ENCODE data around the gene MST1. TPM values are rescaled to one million over a fixed set of nuclear protein-coding genes. Genes with fewer than 3 reads are reported as not detected.

MST1 gene
- total and polyA plus RNA-seq, 2 donors (not counting 1 experiment from before 2014, with no cell fraction given), result 3.5 to 6.6 TPM

GRCh38 chr3:49717959-49718857 lies 28.9 kb upstream of the MST1 start:
- H3K79me2 ChIP-seq (ENCODE audit: control insufficient read depth, insufficient read depth, low read length), result peaks cover 11% of the 10 kb centered on the region
- no peak overlapping the region for H3K4me2 ChIP-seq (ENCODE audit: extremely low read depth, insufficient read depth, low read length)
- peaks cover 8% of the 10 kb centered on the region for H3K4me1 ChIP-seq (ENCODE audit: control insufficient read depth, extremely low read depth, insufficient read depth, low read length)
- no peaks in the 10 kb centered on the region for H3K27me3 ChIP-seq (ENCODE audit: control insufficient read depth, insufficient read depth, low read length)
- no peak overlapping the region for H3K4me3 ChIP-seq (replicated peaks in 1 of 4; ENCODE audit: control extremely low read depth in 1 of 4, insufficient read depth in 1 of 4, low read depth in 3 of 4, low read length in 4 of 4)
- H3K9me3 ChIP-seq (ENCODE audit: control insufficient read depth, insufficient read depth, low read depth, low read length), result no peaks in the 10 kb centered on the region
- DNase-seq (ENCODE audit: low read depth in 2 of 2), result no peak
- H3K27ac ChIP-seq (ENCODE audit: insufficient read depth, low read length), result no peak overlapping the region
- H3K36me3 ChIP-seq (ENCODE audit: control insufficient read depth, insufficient read depth, low read length), result peaks cover 25% of the 10 kb centered on the region
- H3K9ac ChIP-seq (ENCODE audit: insufficient read depth, low read length), result no peak overlapping the region
- H4K20me1 ChIP-seq (ENCODE audit: control insufficient read depth, extremely low read depth, insufficient read depth, low read length), result no peaks in the 10 kb centered on the region
- TF ChIP-seq EZH2 (IDR thresholded peaks at IDR 0.05; ENCODE audit: low read length, missing control alignments), result no peak
- TF ChIP-seq CTCF (conservative IDR thresholded peaks at IDR 0.05 in 1 of 2, IDR thresholded peaks at IDR 0.05 in 1 of 2; ENCODE audit: low read depth in 1 of 2, low read length in 2 of 2), result no peak
- H2AFZ ChIP-seq (ENCODE audit: low read length), result no peak overlapping the region

- TF ChIP-seq EZH2 (IDR thresholded peaks at IDR 0.05; ENCODE audit: low read length, missing control alignments) (no peak), CTCF (conservative IDR thresholded peaks at IDR 0.05 in 1 of 2, IDR thresholded peaks at IDR 0.05 in 1 of 2; ENCODE audit: low read depth in 1 of 2, low read length in 2 of 2) (no peak)
- H3K27ac ChIP-seq (ENCODE audit: insufficient read depth, low read length), result no peak overlapping the region
- no peaks in the 10 kb centered on the region for H3K27me3 ChIP-seq (ENCODE audit: control insufficient read depth, insufficient read depth, low read length)
- no peak overlapping the region for H3K9ac ChIP-seq (ENCODE audit: insufficient read depth, low read length)
- peaks cover 5% of the 10 kb centered on the region for H3K4me1 ChIP-seq (ENCODE audit: control insufficient read depth, extremely low read depth, insufficient read depth, low read length)
- H3K4me3 ChIP-seq (replicated peaks in 1 of 4; ENCODE audit: control extremely low read depth in 1 of 4, insufficient read depth in 1 of 4, low read depth in 3 of 4, low read length in 4 of 4), result no peak overlapping the region
- no peaks in the 10 kb centered on the region for H3K9me3 ChIP-seq (ENCODE audit: control insufficient read depth, insufficient read depth, low read depth, low read length)
- no peak overlapping the region for H3K4me2 ChIP-seq (ENCODE audit: extremely low read depth, insufficient read depth, low read length)
- peaks cover 3% of the 10 kb centered on the region for H3K79me2 ChIP-seq (ENCODE audit: control insufficient read depth, insufficient read depth, low read length)
- no peak overlapping the region for H2AFZ ChIP-seq (ENCODE audit: low read length)
- DNase-seq (ENCODE audit: low read depth in 2 of 2), result no peak
- peaks cover 25% of the 10 kb centered on the region for H3K36me3 ChIP-seq (ENCODE audit: control insufficient read depth, insufficient read depth, low read length)
- H4K20me1 ChIP-seq (ENCODE audit: control insufficient read depth, extremely low read depth, insufficient read depth, low read length), result no peaks in the 10 kb centered on the region
These were observed 28.1 kb upstream of the MST1 start for GRCh38 chr3:49717211-49717958.

- H3K79me2 ChIP-seq (ENCODE audit: control insufficient read depth, insufficient read depth, low read length), result no peaks in the 10 kb centered on the region
- H3K9me3 ChIP-seq (ENCODE audit: control insufficient read depth, insufficient read depth, low read depth, low read length), result no peaks in the 10 kb centered on the region
- no peak overlapping the region for H3K9ac ChIP-seq (ENCODE audit: insufficient read depth, low read length)
- H3K27ac ChIP-seq (ENCODE audit: insufficient read depth, low read length), result no peak overlapping the region
- no peak overlapping the region for H2AFZ ChIP-seq (ENCODE audit: low read length)
- no peak overlapping the region for H3K4me3 ChIP-seq (replicated peaks in 1 of 4; ENCODE audit: control extremely low read depth in 1 of 4, insufficient read depth in 1 of 4, low read depth in 3 of 4, low read length in 4 of 4)
- H3K27me3 ChIP-seq (ENCODE audit: control insufficient read depth, insufficient read depth, low read length), result no peaks in the 10 kb centered on the region
- H3K4me2 ChIP-seq (ENCODE audit: extremely low read depth, insufficient read depth, low read length), result no peak overlapping the region
- H3K36me3 ChIP-seq (ENCODE audit: control insufficient read depth, insufficient read depth, low read length), result peaks cover 19% of the 10 kb centered on the region
- H3K4me1 ChIP-seq (ENCODE audit: control insufficient read depth, extremely low read depth, insufficient read depth, low read length), result peaks cover 5% of the 10 kb centered on the region
- no peaks in the 10 kb centered on the region for H4K20me1 ChIP-seq (ENCODE audit: control insufficient read depth, extremely low read depth, insufficient read depth, low read length)
- no peak for TF ChIP-seq EZH2 (IDR thresholded peaks at IDR 0.05; ENCODE audit: low read length, missing control alignments)
- no peak for TF ChIP-seq CTCF (conservative IDR thresholded peaks at IDR 0.05 in 1 of 2, IDR thresholded peaks at IDR 0.05 in 1 of 2; ENCODE audit: low read depth in 1 of 2, low read length in 2 of 2)
- DNase-seq (ENCODE audit: low read depth in 2 of 2), result no peak
These were observed 27.5 kb upstream of the MST1 start for GRCh38 chr3:49716691-49717210.
